8988T (cell line): ENCODE results near the gene DEDD2.

Source experiments
- DNase-seq: peaks from one replicate; pipeline ENCODE4 v3.0.0; 2011

Gene DEDD2

DNA sequence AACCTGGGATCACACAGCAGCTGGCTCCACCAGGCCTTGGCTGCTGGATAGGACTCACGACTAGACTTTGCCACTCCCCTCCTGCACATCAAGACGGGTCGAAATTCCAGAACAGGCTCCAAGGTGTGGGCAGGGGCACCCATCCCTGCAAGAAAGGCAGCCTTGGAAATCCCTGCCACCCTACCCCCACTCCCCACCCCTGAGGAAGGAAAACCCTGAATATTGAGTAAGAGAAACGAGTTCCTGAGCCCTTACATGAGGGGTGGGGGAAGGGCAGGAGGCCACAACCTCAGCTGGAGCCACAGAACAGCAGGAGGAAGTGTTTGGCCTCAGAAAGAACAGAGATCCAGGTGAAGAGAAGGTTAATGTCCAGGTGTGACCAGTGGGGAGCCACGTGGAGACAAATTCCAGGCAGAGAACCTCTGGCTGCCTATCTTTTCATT, 20.1 kb downstream of the DEDD2 start:
- DNase-seq = no peak

DNA sequence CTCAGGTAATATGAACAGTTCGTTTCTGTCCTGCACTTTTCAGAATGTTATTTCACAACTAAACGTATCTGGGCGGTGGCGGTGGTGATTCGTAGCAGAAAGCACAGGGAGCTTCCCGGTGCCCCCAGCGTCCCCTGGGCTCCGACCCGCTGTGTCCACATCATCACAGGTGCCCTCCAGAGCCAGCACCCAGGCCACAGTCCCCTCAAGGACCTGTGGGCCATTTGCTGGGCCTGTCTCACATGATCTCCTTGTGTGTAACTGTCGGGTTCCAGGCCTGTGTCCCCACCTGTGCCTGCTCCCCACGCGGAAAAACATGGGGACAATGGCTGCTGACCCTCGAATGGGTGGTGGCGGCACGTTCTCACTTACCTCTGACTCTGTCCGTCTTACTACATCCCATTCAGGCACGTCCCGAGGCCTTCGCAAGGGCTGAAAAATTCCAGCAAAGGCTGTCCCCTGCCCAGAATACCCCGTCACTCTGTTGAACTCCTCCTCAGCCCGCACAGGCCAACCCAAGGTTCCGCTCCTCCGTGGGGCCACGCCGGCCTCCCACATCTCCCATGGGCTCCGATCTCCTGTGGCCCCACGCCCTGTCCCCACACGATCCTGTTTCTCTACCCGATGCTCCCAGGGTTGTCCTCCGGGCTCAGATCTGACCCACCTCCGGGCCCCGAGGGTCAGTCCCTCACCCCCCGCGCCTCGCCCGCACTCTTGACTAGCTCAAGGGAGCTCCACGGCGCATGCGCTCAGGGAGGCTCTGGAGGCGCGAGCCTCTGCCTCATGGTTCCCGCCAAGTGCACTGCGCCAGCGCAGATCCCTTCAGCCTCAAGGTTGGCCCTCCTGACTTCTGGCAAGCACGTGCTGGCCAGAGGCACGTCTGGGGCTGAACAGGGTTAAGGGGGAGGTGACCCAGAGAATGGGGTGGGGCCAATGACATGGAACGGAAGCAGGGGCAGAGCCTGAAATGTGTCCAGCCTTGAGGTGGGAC, 21.2 kb downstream of the DEDD2 start:
- no peak for DNase-seq

GRCh38 chr19:42193706-42194105, 23.8 kb downstream of the DEDD2 start:
- no peak for DNase-seq

GRCh38 chr19:42193294-42193693, 24.2 kb downstream of the DEDD2 start:
- no peak for DNase-seq

DNA sequence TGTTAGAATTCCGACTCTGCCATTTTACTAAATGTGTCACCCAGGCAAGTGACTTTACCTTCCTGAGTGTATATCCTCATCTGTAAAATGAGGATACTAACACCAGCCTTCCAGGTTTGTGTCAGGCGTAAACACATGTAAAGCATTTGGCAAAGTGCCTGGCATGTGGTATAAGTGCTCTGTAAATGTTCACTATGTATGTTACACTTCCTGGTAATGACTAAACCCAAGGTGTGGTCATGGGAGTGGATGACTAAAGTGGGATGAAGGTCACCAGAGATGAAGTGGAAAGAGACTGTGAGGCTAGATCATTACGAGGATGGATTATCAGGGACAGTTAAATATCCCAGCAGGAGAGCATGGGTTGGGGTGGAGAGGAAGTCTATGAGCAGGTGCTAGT, 25.6 kb downstream of the DEDD2 start:
- DNase-seq = no peak

DNA sequence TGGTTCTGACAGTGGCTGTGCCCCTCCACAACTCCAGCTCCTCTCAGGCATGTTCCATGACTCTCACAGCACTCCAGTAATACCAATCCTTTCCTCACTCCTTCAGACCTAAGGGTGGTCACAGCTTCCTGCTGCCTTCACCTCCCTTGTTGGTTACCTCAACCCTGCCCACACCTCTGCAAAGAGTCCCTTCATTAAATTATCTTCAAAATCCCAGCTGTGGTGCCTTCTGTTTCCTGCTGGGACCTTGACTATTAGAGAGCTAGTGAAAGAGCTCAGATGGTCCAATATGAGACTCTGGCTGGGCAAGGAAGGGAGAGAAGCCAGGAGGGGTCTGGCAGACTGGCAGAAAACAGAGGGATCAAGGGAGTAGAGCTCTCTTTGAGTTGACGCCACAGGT, 26.1 kb downstream of the DEDD2 start:
- DNase-seq = no peak

DNA sequence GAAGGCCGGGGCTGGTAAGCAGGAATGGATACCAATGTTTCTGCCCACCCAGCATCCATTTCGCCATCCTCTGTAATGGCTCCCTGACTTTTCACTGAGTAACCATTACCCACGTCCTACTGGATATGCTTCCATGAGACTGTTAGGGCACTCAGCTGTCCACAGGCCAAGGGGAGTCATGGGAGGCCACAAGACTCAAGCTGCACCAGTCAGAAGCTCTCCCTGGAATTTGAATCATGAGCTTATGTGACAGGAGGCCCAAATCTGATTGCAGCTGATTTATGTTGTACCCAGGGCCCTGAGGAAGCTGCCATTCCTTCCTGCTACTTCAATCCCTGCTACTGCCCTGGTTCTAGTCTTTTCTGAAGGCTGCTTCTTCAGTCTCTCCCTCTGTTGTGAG, 28.3 kb downstream of the DEDD2 start:
- no peak for DNase-seq

- DNase-seq = no peak
Measured at GRCh38 chr19:42188665-42189064, 28.8 kb downstream of the DEDD2 start.

DNA sequence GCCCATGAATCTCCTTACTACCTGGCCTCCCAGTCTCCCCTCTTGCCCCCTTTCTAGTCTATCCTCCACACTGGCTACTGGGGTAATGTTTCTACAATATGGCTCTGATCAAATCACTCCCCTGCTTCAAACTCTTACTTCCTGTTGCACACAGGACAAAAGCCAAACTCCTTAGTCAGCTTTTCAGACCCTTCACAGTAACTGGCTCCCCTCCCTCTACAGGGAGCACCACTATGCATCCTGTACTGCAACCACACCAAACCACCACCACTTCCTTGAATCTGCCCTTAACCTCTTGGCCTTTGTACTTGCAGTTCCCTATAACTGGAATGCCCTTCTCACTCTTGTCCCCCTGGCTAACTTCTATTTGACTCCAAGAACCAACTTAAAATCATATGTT, 32.2 kb downstream of the DEDD2 start:
- DNase-seq = no peak

DNA sequence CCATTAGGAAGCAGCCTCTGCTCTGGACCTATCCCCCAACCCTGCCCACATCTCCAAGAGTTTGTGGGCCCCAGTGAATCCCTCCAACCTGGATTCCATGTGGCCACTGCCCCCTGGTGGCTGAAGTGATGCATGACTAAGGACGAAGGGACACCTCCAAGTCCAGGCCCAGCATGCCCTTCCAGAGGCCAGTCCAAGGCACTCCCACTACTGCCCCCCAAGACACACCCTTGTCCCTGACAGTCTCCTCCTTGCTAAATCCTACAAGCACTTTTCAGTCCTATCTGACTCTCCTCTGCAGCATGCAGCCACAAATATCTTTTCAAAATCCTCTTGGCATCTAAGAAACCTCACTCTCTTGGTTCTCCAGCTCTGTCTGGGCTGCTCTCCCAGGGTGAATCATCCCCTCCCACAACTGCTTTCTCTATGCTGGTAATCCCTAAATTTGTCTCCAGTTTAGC, 33.0 kb downstream of the DEDD2 start:
- peak; percentile 45 for DNase-seq

DNA sequence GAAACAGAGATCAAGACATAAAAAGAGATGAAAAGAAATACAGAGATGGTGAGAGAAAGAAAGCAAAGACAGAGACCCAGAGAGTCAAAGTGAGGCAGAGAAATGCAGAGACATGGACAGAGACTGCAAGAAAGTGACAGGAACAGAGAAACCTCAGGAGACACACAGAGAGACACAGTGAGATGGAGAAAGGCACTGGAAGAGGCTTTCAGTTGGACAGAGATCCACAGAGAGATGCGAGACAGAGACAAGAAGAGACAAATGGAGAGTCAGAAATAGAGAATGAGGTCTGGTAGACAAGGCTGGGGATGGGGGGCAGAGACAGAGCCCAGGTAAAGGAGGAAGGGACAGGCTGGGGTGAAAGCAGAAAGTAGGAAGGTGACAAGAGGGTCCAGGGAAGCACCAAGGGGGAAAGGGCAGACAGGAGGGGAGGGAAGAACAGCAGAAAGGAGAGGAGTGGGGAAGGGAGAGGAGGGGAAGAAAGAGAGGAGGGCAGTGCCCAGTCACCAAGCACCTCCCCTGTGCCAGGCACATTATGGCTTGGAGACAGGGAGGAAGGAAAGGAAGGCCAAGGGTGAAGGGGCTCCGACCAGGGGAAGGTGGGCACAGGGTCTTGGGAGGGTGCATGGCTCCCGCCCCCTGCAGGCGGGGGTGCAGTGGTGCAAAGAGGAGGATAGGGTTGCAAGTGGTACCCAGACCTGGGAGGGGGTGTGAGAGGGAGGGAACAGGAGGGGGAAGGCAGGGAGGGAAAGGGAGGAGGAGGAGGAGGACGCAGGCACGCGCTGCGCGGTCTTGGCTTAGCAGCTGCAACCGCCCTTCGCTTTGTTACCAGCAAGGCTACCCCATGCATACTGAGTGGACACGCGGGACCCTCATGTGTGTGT, 38.4 kb downstream of the DEDD2 start:
- no peak for DNase-seq

- DNase-seq = no peak
Measured at GRCh38 chr19:42177686-42178019, 39.8 kb downstream of the DEDD2 start.

DNA sequence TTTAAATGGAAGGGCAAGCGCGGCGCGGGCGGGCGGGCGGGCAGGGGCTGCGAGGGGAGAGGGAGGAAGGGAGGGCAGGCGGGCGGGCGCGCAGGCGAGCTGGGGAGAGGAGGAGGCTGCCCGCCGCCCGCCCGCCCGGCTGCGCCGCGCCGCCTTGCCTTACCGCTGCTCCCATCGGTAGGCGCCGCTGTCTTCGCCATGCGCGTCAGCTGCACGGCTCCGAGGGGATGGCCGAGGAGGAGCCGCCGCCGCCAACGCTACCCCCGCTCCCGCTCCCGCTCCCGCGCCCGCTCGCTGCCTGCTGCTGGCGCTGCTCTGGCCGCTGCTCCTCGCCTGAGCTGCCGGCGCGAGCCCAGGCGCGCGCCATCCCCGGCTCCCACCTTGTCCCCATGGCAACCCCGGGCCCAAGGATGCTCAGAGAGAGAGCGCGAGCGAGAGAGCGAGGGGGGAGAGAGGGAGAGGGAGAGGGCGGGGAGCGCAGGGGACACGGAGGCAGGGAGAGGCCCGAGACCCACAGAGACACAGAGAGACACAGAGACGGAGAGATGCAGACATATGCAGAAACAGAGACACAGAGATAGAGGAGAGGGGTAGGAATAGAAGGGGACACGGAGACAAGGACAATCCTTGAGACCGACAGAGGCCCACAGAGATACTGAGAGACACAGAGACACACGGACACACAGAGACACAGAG, 40.3 kb downstream of the DEDD2 start:
- DNase-seq = peak; percentile 62

DNA sequence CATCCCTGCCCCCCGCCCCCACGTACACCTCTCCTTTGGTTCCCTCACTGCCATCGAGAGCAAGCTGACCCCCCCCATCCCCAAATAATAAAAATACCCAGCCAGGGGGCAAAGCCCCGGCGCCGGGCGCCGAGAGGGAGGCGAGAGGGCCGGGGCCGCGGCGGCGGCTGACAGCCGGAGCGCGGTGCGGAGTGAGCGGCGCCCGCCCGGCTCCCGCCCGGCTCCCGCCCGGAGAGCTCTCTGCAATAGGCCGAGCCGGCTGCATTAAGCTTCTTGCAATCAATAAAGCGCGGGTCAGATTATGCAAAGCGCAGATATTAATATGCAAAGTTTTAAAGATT, 40.9 kb downstream of the DEDD2 start:
- no peak for DNase-seq

DNA sequence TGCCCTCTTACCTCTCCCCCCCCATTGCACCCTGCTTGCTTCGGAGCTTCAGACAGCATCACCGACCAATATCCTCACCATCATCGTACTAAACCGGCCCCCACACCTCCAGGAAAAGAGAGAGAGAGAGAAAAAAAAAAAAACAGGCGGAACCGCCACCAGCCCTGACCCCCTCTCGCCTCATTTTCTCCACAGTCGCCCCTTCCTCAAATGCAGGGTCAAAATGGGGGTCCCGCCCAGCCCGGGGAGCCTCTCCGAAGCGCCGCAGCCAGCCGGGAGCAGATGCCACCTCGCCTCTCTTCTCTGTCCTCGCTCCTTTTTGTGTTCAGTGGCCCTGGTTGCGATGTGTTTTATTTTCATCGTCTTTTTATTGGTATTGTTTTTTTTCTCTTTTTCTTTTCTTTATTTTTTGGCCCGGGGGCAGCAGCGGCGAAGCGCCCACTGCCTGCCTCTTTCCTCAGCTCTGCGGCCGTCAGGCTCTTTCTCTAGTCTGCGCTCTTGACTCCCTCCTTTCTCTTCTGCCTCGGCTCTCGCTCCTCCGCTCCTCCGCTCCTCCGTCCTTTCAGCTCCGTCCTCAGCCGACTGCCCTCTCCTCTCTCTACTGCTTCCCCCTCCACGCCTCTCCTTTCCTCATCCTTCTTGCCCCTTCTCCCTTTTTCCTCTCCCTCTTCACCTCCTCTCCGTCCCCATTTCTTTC, 41.4 kb downstream of the DEDD2 start:
- no peak for DNase-seq

DNA sequence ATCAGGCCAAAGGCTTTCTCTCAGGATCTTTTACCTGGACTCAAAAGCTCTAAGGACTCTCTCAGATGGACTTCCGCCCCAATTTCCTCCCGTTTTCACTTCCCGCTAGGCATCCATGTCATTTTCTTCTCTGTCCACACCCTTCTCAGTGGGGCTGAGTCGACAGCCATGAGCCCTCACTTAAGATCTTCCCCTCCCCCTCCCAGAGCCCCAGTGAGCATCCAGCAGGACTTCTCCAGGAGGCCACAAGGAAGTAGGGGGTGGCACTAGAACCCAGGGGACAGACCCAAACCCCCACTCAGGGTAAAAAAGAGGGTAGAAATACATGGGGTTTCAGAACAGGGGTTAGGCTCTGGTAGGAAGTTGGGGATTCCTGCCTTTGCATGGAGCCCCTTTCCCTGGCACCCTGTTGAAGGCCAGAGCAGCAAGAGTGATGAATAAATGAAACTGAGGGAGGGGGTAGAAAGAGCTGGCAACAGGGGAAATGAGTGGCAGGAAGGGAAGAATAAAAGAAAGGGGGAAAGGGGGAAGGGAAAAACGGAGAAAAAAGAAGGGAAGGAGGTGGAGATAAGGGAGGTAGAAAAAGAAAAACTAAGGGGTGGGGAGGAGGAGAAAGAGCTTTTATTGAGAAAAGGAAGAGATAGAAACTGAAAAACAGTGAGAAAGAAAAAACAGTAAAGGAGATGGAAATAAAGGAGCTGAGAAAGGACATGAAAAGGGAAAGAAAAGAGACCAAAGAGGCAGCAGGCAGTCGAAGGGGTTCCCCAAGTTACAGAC, 42.3 kb downstream of the DEDD2 start:
- DNase-seq = no peak

GRCh38 chr19:42174188-42174587, 43.3 kb downstream of the DEDD2 start:
- DNase-seq = no peak

DNA sequence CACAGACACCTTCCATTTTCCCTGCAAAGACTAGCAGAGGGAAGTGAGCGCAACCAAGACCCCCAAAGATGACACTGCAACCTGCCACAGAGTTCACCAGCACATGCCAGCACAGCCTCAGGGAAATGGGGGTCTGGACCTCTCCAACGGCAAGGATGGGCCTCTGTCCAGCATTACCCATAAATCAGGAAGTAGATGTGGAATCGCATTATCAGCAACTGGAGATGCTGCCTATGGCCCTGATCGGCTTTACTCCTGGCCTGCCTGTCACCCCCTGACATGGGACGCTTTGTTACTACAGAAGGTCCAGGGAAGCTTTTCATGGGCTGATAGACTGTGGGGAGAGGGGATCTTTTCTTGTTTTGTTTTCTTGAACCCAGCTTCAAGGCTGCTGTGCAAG, 43.8 kb downstream of the DEDD2 start:
- DNase-seq = no peak

- DNase-seq = no peak
Measured at GRCh38 chr19:42172261-42172660, 45.2 kb downstream of the DEDD2 start.

GRCh38 chr19:42170715-42171114, 46.8 kb downstream of the DEDD2 start:
- no peak for DNase-seq

DNA sequence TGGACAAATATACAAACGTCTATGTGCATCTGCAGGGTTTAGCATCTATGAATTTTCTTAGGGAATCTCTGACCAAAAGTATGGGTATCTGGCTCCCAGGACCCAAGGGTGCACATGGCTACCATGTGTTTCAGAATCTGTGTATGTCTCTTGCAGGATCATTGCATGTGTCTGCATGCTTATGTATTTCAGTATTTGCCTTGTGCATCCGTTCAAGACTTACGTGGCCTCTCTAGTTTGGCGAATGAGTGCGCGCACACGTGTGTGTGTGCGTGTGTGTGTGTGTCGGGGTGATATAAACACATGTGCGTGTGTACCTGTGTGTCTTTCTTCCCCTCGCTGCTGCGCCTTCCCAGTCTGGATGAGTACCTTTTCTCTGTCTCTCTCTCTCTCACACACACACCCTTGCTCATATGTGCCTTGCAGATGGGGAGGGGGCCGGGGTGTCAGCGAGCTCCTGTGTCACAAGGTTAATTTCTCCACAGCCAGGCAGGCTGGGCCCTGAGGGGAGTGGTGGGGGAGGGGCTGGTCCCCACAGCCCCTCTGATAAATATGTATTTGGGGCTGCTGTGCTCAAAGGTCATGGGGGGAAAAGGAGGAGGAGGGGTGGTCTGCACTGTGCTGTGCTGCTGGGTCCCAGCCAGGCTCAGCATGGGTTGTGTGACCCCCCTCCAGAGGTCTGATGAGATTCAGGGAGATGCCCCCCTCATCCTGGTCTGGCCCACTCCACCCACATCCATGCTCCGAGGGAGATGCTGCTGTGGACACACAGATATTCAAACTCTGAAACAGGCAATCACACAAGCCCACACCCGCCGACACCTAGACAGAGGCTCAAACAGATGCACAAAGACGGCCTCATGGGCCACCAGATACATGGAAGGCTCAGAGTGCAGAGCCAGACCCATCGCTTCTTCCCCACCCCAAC, 47.7 kb downstream of the DEDD2 start:
- no peak for DNase-seq
